Astrocyte (in vitro differentiated cells and primary cell): Measurements from ENCODE around the gene RETREG3. TPM values are rescaled to one million over a fixed set of nuclear protein-coding genes. Genes with fewer than 3 reads are reported as not detected.

Source experiments
- DNase-seq: peaks from one replicate; pipeline ENCODE4 v3.0.0-alpha.2; 2010; ENCODE audit warnings: low read depth
- FAIRE-seq: peaks from 2 replicates; lab custom pipeline; 2011; peaks lifted over from hg19 to GRCh38; lab: Jason Lieb, UNC
- H2AFZ ChIP-seq: 2 replicates; pipeline ENCODE4 v1.6.0; 2012; ENCODE audit warnings: low read depth, low read length, inconsistent platforms
- H3K27ac ChIP-seq: 2 replicates; pipeline ENCODE4 v1.5.1; 2011; ENCODE audit warnings: low read depth, low read length, inconsistent platforms
- H3K27me3 ChIP-seq: 2 replicates; pipeline ENCODE4 v1.6.0; 2011; ENCODE audit warnings: low read length, inconsistent platforms; ENCODE audit not compliant: insufficient read depth
- H3K36me3 ChIP-seq: 2 replicates; pipeline ENCODE4 v1.5.1; 2011; ENCODE audit warnings: low read length, inconsistent platforms; ENCODE audit not compliant: insufficient read depth
- H3K4me1 ChIP-seq: 2 replicates; pipeline ENCODE4 v1.5.1; 2011; ENCODE audit warnings: low read length, inconsistent platforms; ENCODE audit not compliant: insufficient read depth
- H3K4me2 ChIP-seq: 2 replicates; pipeline ENCODE4 v1.6.0; 2012; ENCODE audit warnings: low read length, inconsistent platforms
- H3K4me3 ChIP-seq: 2 replicates; pipeline ENCODE4 v1.5.1; 2011; ENCODE audit warnings: low read depth, mild to moderate bottlenecking, low read length, inconsistent platforms; ENCODE audit not compliant: insufficient read depth
- H3K79me2 ChIP-seq: 2 replicates; pipeline ENCODE4 v1.6.0; 2012; ENCODE audit warnings: mild to moderate bottlenecking, low read length, inconsistent platforms; ENCODE audit not compliant: insufficient read depth
- H3K9ac ChIP-seq: 2 replicates; pipeline ENCODE4 v1.6.0; 2012; ENCODE audit warnings: mild to moderate bottlenecking, low read length, inconsistent platforms
- H3K9me3 ChIP-seq: 2 replicates; pipeline ENCODE4 v1.5.1; 2012; ENCODE audit warnings: low read depth, mild to moderate bottlenecking, low read length, inconsistent platforms; ENCODE audit not compliant: insufficient read depth
- H4K20me1 ChIP-seq: 2 replicates; pipeline ENCODE4 v1.6.0; 2012; ENCODE audit warnings: low read length, inconsistent platforms; ENCODE audit not compliant: insufficient read depth
- H3K27ac Mint-ChIP-seq: one replicate; pipeline ENCODE4 v1.8.0; 2021; ENCODE audit warnings: mild to moderate bottlenecking, mixed read lengths; ENCODE audit not compliant: unreplicated experiment
- H3K27me3 Mint-ChIP-seq: one replicate; pipeline ENCODE4 v1.8.0; 2021; ENCODE audit warnings: low read depth, mixed read lengths; ENCODE audit not compliant: unreplicated experiment
- H3K36me3 Mint-ChIP-seq: one replicate; pipeline ENCODE4 v1.8.0; 2021; ENCODE audit warnings: low read depth, mixed read lengths; ENCODE audit not compliant: unreplicated experiment
- H3K4me1 Mint-ChIP-seq: one replicate; pipeline ENCODE4 v1.8.0; 2021; ENCODE audit warnings: low read depth, mixed read lengths; ENCODE audit not compliant: unreplicated experiment
- H3K4me3 Mint-ChIP-seq: one replicate; pipeline ENCODE4 v1.8.0; 2021; ENCODE audit warnings: mild to moderate bottlenecking, moderate library complexity, mixed read lengths; ENCODE audit not compliant: unreplicated experiment
- H3K9me3 Mint-ChIP-seq: one replicate; pipeline ENCODE4 v1.8.0; 2021; ENCODE audit warnings: mild to moderate bottlenecking, mixed read lengths; ENCODE audit not compliant: unreplicated experiment
- CTCF ChIP-seq: IDR thresholded peaks from 2 replicates; pipeline ENCODE4 v1.5.1; 2011; ENCODE audit warnings: low read depth, mild to moderate bottlenecking, inconsistent platforms, low read length, moderate library complexity; ENCODE audit not compliant: insufficient read depth
- EZH2 ChIP-seq: IDR thresholded peaks from 2 replicates; pipeline ENCODE4 v1.6.1; 2012; ENCODE audit warnings: mild to moderate bottlenecking, low read length, inconsistent platforms; ENCODE audit not compliant: insufficient read depth
- total RNA-seq: library from RNA; stranded (reverse); gene quantifications from 2 replicates; pipeline ENCODE4 v1.2.1, GENCODE V29; 2021

Gene RETREG3
- total RNA-seq, 1 donor from 2014 or later = 54.3 TPM

DNA sequence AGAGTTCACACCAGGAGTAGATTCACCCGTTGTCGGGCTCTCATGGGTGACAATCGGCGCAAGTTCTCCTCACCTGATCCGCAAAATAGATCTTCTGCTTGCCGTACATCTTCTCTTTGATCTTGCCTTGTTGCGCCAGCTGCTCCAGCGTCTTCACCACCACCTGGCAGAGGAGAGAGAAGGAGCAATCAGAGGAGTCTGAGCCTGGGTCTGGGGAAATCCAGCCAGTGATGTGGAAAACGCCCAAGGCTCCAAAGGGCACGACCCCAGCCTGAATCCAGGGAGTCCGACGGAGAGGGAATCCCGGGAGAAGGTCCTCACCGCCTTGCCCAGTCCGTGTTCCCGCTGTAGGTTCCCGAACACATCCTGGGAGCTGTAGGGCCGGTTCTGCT is 32.0 kb downstream of the RETREG3 start:
- Histone ChIP-seq H3K79me2 (peaks cover 44% of the 10 kb centered on the region), H3K27ac (peak overlapping the region; percentile 77), H4K20me1 (peaks cover 23% of the 10 kb centered on the region), H3K4me3 (peak overlapping the region; percentile 98), H3K36me3 (peaks cover 30% of the 10 kb centered on the region), H3K9ac (peak overlapping the region; percentile 96), H3K27me3 (no peaks in the 10 kb centered on the region), H3K4me1 (peaks cover 13% of the 10 kb centered on the region), H2AFZ (peak overlapping the region; percentile 54), H3K4me2 (peak overlapping the region; percentile 97), H3K9me3 (no peaks in the 10 kb centered on the region)
- FAIRE-seq (no peak), DNase-seq (no peak)
- Mint-ChIP-seq H3K9me3 (no peaks in the 10 kb centered on the region), H3K4me1 (peaks cover 4% of the 10 kb centered on the region), H3K27me3 (no peaks in the 10 kb centered on the region), H3K36me3 (peaks cover 5% of the 10 kb centered on the region), H3K27ac (peak overlapping the region; percentile 62), H3K4me3 (peak overlapping the region; percentile 97)
- TF ChIP-seq CTCF (no peak), EZH2 (no peak)

GRCh38 chr17:42574463-42574862 is 34.7 kb downstream of the RETREG3 start:
- no peak for DNase-seq
- H4K20me1 ChIP-seq = peaks cover 39% of the 10 kb centered on the region
- peaks cover 38% of the 10 kb centered on the region for H3K36me3 ChIP-seq
- no peak for FAIRE-seq
- no peak overlapping the region for H3K9ac ChIP-seq
- H3K9me3 ChIP-seq = no peaks in the 10 kb centered on the region
- Mint-ChIP-seq H3K27me3 (no peaks in the 10 kb centered on the region), H3K36me3 (peaks cover 19% of the 10 kb centered on the region), H3K4me1 (peaks cover 7% of the 10 kb centered on the region), H3K27ac (no peak overlapping the region), H3K4me3 (no peak overlapping the region), H3K9me3 (no peaks in the 10 kb centered on the region)
- H3K4me3 ChIP-seq = no peak overlapping the region
- H3K27ac ChIP-seq = no peak overlapping the region
- H3K4me2 ChIP-seq = no peak overlapping the region
- no peaks in the 10 kb centered on the region for H3K27me3 ChIP-seq
- peaks cover 17% of the 10 kb centered on the region for H3K4me1 ChIP-seq
- peaks cover 64% of the 10 kb centered on the region for H3K79me2 ChIP-seq
- no peak overlapping the region for H2AFZ ChIP-seq
- TF ChIP-seq CTCF (no peak), EZH2 (no peak)

DNA sequence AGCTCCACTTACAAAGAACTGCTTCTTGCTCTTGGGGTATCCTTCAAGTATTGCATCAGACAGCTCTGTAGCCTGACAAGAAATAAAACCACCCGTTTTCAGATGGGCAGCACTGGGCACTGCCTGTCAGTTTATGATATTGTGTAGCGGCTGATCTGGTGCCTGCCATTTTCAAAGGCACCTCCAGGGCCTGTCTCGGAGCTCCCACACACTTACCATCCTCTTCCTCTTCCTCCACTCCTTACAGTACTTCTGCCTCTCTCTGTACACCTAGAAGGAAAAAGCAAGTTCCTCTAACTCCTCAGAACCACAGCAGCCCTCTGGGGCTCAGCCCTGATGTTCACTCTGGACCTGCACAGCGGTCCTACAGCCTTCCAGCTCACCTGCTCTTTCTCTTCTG is 36.1 kb downstream of the RETREG3 start:
- Histone ChIP-seq H3K4me1 (peaks cover 26% of the 10 kb centered on the region), H3K27ac (no peak overlapping the region), H3K4me3 (no peak overlapping the region), H2AFZ (no peak overlapping the region), H3K9ac (no peak overlapping the region), H4K20me1 (peaks cover 48% of the 10 kb centered on the region), H3K27me3 (no peaks in the 10 kb centered on the region), H3K36me3 (peaks cover 45% of the 10 kb centered on the region), H3K79me2 (peaks cover 75% of the 10 kb centered on the region), H3K4me2 (no peak overlapping the region), H3K9me3 (no peaks in the 10 kb centered on the region)
- Mint-ChIP-seq H3K4me3 (no peak overlapping the region), H3K9me3 (no peaks in the 10 kb centered on the region), H3K36me3 (peaks cover 25% of the 10 kb centered on the region), H3K27ac (no peak overlapping the region), H3K4me1 (peaks cover 7% of the 10 kb centered on the region), H3K27me3 (no peaks in the 10 kb centered on the region)
- no peak for FAIRE-seq
- no peak for DNase-seq
- no peak for TF ChIP-seq CTCF
